ENCODE results near the gene UBE2K.
"Not testable (repeated sequence)": the region's sequence is repeated elsewhere in the genome, so short reads cannot be mapped to it uniquely, and the experiment has no call there.

DNA sequence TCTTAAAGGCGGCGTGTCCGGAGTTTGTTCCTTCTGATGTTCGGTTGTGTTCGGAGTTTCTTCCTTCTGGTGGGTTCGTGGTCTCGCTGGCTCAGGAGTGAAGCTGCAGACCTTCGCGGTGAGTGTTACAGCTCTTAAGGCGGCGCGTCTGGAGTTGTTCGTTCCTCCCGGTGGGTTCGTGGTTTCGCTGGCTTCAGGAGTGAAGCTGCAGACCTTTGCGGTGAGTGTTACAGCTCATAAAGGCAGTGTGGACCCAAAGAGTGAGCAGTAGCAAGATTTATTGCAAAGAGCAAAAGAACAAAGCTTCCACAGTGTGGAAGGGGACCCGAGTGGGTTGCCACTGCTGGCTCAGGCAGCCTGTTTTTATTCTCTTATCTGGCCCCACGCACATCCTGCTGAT is 19.8 kb downstream of the UBE2K start:
- TF ChIP-seq, protein P1, sequence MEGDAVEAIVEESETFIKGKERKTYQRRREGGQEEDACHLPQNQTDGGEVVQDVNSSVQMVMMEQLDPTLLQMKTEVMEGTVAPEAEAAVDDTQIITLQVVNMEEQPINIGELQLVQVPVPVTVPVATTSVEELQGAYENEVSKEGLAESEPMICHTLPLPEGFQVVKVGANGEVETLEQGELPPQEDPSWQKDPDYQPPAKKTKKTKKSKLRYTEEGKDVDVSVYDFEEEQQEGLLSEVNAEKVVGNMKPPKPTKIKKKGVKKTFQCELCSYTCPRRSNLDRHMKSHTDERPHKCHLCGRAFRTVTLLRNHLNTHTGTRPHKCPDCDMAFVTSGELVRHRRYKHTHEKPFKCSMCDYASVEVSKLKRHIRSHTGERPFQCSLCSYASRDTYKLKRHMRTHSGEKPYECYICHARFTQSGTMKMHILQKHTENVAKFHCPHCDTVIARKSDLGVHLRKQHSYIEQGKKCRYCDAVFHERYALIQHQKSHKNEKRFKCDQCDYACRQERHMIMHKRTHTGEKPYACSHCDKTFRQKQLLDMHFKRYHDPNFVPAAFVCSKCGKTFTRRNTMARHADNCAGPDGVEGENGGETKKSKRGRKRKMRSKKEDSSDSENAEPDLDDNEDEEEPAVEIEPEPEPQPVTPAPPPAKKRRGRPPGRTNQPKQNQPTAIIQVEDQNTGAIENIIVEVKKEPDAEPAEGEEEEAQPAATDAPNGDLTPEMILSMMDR (IDR thresholded peaks at IDR 0.05; ENCODE audit: insufficient read depth, low read length, poor library complexity, severe bottlenecking), result not testable (repeated sequence)
- TF ChIP-seq EZH2phosphoT487 (conservative IDR thresholded peaks at IDR 0.05; ENCODE audit: low read length), result not testable (repeated sequence)

Measured in SU-DHL-6 (cell line).